Middle frontal gyrus (tissue), 1 donor: Measurements from ENCODE around the gene PRXL2B.
"Not testable (repeated sequence)": the region's sequence is repeated elsewhere in the genome, so short reads cannot be mapped to it uniquely, and the experiment has no call there.

Experiments used
- DNase-seq: peaks from one replicate; pipeline ENCODE4 v3.0.0-alpha.2; 2015; ENCODE audit warnings: low spot score; ENCODE audit errors: extremely low spot score

Gene PRXL2B

DNA sequence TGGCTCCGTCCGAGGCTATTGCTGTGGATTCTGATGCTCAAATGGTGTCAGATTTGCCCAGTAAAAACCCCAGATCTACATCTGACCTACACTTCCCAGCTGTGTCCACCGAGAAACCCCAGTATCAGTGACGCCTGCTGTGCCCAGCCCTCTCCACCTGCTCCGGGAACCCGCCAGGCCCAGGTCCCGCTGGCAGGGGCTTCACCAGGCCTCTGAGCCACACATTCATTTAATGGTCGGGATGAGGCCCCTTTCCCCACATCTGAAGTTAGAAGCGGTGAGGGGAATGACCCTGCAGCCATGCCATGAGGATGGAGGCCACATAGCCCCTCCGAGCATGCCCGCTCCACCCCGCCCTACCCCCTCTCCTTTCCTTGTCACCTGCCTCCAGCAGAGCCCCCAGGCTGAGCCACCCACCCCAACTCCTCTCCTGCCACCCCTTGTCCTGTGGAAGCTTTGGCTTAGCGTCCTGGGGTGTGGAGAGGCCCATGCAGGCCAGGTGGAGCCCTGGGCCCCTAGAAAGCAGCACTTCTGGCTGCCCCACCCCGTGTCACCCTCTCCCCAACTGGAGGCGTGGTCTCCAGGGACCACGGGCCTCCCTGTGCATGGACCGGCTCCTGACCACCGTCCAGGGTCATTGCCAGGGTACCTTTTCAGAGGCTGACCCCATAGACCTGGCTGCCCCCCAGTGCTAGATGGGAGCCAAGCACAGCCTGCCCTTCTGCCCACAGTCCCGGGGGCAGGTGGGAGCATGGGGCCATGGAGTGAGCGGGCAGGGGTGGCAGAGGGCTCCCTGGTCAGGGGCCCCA, 22.4 kb upstream of the PRXL2B start:
- no peak for DNase-seq

DNA sequence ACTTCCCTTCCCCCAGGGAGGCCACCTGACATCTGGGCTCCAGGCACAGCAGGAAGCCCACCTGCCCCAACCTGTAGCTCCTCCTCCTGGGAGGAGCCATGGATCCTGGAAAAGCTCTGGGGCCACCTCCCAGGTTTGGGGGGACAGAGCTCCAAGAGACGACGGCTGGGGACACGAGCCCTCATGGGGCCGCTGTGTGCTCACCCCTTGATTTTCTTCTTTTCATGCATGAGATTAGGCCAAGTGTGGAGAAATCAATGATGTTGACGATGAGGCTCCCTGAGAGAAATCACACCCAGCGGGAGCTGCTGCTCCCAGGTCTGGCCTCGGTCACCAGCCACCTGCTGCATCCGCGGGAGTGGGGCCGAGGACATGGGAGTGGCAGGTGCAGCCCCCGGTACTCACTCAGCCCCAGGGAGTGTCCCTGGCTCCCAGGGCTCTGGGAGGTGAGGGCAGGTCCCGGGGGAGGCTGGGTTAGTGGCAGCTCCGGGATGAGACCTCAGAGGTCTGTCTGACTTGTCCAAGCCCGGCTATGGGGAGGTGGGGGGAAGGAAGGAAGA, 21.7 kb upstream of the PRXL2B start:
- no peak for DNase-seq

DNA sequence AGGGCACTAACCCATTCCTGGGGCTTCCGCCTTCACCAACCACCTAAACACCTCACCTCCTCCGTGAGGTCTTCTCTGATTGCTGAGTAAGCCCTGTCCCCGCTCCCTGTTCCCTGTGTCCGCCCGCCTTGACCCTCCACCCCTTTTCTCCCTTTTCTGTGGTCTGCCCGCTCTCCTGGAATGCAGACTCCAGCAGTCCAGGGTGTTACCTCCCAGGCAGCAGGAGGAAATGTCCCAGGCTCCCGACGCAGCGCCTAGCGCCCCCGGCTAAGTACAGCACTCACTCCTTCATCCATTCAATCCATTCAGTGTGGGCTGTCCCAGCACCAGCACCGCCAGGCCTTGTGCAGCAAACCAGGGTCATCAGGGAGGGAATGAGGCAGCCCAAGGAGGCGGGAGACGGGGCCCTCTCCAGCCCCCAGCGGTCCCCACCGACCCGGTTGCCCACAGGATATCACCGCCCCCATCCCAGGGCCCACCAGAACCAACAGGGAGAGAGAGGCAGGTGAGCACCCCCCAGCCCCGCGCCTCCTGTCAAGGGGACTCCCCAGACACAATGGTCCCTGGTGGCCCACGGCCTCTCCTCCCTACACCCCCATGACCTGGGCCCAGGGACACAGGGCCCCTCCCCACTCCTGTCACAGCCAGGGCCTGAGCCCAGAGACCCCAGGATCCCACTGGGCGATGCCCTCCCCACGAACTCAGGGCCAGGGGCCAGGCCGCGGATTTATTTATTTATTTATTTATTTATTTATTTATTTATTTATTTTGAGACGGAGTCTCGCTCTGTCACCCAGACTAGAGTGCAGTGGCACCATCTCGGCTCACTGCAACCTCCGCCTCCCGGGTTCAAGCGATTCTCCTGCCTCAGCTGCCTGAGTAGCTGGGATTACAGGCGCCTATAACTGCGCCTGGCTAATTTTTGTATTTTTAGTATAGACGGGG, 20.2 kb upstream of the PRXL2B start:
- DNase-seq, result no peak

DNA sequence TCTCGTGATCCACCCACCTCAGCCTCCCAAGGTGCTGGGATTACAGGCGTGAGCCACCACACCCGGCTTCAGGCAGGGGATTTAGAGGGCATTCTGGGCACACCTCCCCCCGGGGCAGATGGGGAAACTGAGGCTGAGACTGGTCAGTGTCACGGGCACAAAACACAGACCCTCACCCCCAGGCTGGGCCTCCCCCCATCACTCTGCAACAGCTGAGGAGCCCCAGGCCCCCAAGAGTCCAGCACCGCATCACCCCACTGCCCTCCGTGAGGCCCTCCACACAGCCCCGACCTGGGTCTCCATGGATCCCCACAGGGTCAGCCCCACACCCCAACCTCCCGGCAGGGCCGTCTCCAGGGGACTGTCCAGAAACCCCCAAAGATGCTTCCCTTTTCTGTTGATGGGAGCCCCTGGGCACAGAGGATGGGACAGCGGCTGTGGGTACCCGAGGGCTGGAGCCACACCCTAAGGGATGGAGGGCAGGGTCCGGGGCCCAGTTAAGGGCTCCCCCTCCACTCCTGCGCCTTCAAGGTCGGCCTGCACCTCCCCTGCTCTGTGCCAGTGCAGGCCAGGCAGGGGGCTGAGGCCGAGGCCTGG, 19.4 kb upstream of the PRXL2B start:
- DNase-seq, result no peak

DNA sequence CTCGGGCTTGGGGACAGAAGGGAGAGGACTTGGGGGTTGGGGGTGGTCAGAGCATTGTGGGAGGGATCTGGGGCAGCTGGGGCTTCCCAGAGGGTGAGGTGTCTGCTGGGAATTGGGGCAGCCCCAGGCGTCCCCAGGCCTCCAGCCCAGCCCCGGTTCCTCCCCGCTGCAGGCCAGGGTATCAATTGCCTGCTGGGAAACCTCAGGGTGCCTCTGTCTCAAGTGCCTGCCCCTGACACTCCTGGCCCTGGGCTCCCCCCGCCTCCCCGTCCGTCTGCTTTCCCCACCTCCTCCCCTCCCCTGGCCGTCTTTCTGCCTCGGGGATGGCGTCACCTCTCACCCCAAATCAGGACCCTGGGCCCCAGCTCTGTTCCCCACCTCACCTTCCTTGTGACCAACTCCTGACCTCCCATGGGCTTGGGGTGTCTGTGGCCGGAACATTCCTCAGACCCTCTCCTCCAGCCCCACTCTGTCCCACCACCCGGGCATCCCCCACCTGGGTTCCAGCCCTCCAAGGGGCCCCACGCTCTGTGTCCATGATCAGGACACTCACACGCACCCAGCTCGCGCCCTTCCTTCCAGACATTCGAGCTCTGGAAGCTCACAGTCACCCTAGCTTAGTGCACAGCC, 18.3 kb upstream of the PRXL2B start:
- DNase-seq, result not testable (repeated sequence)

DNA sequence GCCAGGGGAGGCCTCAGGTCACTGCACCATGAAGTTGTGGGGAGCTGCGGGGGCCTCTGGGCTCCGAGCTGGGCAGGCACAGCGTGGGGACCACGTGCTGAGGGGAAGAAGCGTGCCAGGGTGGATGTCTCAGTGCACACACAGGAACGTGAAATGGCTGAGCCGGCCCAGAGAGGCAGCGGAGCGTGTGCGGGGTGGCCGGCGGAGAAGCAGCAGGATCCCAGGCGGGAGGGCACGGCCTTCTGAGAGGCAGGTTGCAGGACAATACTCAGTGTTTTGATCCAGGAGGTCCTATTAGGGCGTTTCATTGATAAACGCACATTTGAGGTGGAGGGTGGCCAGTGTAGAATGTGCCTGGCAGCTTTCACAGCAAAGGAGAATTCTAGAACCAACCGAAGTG, 17.5 kb upstream of the PRXL2B start:
- DNase-seq, result no peak

DNA sequence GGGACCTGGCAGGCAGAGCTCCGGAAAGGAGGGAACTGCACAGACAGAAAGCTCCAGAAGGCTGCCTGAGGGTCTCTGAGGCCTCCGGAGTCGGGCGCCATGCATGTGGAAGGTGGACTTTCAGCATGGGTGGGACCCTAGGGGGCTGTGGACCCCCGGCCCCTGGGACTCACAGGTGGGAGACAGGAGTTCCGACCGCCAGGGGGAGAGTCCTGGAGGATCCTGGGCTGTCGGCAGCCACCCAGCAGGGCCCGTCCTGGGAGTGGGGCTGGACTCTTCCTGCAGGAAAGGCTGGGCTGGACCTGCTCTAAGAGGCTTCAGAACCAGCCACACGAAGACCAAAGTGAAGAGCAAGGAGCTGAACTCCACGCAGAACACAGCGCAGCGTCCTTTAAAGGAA, 16.9 kb upstream of the PRXL2B start:
- DNase-seq, result not testable (repeated sequence)

DNA sequence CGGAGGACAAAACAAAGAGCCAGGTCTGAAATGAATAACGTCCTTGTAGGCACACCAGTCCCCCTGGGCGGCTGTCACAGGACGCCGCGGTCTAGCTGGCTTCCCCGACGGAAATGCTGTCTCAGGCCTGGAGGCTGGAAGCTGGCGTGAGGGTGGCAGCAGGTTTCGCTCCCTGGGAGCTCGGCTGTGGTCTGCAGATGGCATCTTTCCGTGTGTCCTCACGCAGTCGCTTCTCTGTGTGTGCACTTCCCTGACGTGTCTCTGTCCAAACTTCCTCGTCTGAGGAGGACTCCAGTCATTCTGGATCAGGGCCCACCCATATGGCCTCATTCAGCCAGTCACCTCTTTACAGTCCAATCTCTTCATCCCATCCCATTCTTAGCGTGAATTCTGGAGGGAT, 16.2 kb upstream of the PRXL2B start:
- DNase-seq, result no peak

DNA sequence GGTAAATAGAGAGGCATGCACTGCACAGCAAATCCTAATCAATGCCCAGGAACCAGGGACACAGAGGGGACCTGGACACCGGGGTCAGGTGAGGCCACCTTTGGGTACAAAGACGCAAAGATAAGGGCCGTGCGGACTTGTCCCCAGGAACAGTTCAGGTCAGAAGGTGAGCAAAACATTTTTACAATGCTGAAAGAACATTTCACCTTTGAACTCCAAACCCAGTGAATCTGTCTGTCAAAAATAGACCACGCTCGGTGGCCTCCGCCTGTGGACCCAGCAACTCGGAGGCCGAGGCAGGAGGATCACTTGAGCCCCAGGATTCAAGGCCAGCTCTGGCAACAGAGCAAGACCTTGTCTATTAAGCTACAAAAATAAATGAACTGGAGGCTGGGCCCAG, 15.2 kb upstream of the PRXL2B start:
- DNase-seq, result no peak

DNA sequence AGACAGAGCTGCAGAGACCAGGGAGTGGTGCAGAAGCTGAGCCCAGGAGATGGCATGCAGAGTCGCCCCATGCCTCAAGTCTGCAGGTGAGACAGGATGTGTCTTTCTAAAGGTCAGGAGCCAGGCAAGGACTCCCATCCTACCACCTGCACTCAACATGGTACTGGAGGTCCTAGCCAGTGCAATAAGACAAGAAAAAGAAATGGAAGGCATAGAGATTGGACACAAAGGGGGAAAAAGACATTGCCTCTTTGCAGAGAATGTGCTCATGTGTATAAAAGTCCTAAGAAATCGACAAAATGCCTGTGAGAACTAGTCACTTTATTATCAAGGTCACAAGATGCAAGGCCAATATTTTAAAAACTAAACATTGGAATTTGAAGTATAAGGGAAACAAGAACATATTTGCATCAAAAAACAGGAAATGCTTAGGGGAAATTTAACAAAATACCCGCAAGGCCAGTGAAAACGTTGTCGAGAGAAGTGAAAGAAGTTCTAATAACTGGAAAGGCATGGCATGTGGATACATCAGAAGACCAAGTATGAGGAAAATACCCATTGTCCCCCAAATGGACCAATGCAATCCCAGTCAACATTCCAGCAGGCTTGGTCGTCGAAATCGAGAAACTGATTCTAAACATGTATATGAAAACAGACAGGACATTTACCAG, 13.2 kb upstream of the PRXL2B start:
- DNase-seq, result no peak

DNA sequence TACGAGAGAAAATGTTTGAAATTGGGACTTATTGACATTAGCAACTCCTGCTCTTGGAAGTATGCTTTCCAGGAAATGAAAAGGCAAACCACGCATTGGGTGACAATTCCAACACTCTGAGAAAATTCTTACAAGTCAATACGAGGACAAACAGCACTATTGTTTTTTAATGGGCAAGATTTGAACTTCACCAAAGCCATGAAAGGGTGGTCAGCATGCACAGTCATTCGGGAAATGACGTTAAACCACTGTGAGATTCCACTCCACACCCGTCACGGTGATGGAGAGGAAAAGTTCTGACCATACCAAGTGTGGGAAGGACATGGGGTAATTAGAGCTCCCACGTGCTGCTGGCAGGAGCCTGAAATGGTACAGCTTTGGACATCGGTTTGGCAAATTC, 12.2 kb upstream of the PRXL2B start:
- no peak for DNase-seq

DNA sequence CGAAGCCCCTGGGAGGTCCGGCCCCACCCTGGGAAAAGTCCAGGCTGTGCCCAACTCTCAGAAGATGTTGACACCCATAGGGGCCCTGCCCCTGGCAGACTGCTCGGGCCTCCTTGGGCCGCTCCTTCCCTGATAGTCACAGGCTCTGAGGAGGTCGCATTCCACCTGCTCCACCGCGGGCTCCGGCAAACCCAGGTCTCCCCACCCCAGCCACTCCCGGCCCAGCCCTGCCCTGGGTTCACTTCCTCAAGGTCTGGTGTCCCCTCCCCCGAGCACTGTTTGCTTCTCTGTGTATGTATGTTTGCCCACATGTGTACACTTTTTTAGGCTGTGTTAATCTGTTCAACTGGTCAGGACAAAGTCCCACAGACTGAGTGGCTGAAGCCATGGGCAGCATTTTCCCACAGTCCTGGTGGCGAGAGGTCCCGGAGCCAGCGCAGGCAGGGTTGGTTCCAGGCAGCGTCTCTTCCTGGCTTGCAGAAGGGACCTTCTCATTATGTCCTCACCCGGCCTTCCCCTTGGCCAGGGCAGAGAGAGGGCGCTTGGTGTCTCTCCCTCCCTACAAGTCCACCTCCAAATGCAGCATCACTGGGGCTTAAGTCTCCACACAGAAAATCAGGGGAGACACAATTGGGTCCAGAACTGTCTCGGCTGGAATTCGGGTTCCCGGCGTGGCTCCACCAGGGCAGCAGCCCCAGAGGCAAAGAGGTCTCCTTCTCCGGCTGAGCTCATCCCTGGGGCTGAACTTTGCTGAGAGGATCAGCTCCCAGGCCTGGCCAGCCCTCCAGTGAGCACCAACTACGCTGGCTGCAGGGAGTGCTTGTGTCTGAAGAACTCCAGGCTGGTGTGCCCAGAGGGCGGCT, 10.5 kb upstream of the PRXL2B start:
- no peak for DNase-seq

DNA sequence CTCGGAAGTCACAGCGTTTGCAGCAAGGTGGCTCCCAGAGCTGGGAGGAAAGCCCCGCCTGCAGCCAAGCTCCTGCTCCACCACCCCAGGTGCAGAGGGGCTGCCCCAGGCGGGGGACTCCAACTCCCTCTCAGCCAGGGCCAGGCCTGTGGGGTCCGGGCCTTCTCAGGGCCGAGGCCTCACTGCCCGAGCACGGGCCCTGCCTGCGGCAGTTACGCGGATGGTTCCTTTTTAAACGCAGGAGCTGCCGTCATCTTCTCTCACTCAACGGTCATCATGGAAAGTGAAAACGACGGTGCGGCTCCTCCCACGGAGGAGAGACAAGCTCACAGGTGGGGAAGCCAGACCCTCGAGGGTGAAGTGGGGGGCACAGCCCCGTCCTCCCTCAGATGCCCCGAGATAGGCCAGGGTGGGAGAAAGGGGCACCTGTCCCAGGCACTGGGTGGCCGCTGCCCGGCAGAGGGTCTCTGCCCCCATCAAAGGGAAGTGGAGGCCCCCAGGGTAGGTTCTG, 9.0 kb upstream of the PRXL2B start:
- DNase-seq, result not testable (repeated sequence)

DNA sequence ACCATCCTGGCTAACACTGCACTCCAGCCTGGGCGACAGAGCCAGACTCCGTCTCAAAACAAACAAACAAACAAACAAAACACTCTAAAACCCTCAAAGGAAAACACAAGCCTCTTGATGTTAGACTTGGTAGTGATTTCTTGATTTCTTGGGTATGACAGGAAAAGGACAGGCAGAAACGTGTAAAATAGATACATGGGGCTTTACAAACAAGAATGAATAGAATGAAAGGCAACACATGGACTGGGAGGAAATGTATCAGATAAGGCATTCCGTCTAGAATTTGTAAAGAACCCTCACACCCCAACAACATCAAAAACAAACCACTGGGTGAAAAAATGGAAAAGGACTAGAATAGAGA, 7.8 kb upstream of the PRXL2B start:
- DNase-seq, result no peak

DNA sequence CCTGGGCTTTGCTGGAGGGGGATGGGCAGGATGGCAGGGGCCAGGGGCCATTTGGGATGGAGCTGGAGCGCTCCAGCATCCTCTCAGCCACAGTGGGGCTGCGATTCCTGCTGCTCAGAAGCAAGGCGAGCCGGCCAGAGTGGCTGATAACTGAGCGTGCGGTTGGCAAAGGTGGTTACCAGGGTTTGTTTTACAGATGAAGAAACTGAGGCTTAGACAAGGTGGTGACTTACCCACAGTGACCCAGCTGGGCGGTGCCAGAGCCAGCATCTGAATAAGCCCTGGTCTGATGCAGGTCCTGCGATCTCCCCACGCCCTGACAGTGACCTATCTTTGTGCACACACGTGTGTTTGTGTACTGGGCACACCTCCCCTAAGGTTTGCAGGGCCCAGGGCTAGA, 5.9 kb upstream of the PRXL2B start:
- no peak for DNase-seq

DNA sequence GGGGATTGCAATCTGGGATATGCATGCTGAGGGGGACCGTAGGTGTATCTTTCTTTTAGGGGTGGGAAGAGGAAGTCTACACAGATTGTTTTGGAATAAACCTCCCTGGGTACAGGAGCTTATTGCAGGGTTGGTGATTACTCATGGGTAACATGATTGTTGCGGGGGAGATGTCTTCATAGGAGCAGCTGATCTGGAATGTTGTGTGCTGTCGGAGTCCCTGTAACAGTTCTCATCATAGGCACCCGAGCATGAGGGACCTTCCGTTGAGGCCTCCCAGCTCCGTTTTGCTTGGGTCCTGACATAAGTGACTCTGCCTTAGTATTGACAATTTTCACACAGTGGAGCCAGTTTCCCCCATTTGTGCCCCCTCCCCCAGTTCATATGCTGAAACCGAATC, 4.2 kb upstream of the PRXL2B start:
- DNase-seq, result no peak

DNA sequence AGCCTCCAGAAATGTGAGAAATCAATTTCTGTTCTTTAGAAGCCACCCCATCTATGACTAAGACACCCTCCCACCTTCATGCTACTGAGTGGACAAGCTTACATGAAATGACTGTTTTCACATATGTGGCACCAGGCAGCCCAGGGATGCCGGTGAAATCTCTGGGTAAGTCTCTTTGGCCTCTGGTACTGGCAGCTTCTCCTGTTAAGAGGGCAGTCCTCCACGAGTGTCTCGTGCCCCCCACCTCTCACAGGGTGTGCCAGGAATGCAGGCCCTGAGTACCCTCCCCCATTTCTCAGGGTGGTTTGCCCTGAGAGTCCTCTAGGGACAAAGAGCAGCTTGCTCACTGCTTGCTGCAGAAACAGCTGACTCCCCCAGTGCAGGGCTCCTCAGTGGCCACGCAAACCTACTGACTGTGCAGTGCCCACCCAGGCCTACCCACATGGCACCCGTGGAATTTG, 3.2 kb upstream of the PRXL2B start:
- DNase-seq, result no peak

DNA sequence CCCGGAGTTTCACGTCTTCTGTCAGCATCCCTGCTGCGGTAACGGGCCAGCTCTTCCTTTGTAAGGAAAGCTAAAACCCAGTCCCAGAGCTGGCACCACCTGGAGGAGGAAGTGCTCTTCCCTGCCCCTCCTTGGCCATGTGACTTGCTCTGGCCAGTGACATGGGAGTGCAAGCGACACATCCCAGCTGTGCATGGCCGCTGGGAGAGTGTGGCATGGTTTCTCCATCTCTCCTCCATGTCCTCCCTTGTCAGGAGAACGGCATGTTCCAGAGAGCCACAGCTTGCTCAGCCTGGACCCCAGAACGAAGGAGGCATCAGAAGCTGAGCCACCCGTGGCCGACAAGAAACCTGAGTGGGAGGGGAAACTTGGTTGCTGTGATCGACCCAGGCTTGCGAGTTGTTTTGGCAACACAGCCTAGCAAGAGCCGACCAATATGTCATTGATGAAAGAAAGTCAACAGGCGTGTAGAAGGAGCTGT, 2.7 kb upstream of the PRXL2B start:
- DNase-seq, result no peak

DNA sequence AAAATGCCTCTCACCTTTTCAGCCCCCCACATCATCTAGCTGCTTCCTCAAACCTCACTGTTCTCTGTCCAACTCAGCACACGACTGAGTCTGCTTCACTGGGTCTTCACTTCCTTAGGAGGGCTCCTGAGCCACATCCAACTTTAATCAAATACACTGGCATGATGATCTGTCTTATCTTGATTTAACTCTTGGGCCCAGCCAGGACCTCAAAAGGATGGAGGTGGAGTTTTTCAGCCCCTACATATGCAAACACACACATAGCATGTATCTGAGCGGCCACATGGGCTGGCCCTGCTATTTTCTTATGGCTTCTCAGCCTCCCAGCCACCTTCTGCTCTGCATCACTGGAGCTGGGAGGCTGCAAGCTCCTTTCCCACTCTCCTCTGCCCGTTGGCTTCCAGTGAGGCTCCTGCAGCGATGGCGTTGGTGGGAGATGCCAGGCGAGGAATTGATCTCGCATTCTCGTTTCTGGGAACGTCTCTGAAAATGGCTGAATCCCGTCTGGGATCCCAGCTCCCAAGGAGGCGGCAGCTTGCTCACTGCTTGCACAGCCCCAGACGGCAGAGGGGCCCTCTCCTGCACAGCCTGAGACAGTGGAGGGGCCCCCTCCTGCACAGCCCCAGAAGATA, 1.8 kb upstream of the PRXL2B start:
- DNase-seq, result no peak
